GM19438 (cell line): ENCODE measurements around the gene ARMC7.

Experiments
- ATAC-seq: cut with Tn5 transposase; IDR thresholded peaks from one replicate; pipeline ENCODE4 v1.9.1; 2021; ENCODE audit warnings: low read depth; ENCODE audit not compliant: unreplicated experiment

The ARMC7 gene

DNA sequence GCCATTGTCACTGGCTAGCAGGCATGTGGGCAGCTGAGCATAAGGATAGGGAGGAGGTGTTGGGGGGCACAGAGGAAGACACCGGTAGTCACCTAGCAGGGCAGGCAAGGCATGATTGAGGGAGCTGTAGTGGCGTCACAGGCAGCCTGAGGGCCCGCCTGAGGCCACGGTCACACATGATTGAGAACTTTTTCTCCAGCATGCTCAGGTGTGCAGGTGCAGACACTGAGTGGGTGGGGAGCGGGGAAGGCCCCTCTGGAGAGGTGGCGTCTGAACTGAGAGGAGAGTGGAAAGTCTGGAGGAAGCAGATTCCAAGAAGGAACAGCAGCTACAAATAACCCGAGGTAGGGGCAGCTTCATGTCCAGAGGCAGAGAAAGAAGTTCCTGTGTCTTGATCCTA is 10.9 kb upstream of the ARMC7 start:
- no peak for ATAC-seq

DNA sequence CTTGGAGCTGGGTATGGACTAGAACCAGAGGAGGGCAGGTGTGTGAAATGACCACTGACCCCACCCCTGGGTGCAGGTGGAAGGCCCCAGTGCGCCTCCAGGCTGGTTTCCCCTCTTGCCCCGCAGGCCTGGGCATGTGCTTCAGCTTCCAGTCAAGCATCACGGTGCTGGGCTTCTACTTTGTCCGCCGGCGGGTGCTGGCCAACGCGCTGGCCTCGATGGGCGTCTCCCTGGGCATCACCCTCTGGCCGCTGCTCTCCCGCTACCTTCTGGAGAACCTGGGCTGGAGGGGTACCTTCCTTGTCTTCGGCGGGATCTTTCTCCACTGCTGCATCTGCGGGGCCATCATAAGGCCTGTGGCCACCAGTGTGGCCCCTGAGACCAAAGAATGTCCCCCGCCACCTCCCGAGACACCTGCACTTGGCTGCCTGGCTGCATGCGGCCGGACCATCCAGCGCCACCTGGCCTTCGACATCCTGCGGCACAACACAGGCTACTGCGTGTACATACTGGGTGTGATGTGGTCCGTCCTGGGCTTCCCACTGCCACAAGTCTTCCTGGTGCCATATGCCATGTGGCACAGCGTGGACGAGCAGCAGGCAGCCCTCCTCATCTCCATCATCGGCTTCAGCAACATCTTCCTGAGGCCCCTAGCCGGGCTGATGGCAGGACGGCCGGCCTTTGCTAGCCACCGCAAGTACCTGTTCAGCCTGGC is 9.7 kb upstream of the ARMC7 start:
- ATAC-seq, result no peak

DNA sequence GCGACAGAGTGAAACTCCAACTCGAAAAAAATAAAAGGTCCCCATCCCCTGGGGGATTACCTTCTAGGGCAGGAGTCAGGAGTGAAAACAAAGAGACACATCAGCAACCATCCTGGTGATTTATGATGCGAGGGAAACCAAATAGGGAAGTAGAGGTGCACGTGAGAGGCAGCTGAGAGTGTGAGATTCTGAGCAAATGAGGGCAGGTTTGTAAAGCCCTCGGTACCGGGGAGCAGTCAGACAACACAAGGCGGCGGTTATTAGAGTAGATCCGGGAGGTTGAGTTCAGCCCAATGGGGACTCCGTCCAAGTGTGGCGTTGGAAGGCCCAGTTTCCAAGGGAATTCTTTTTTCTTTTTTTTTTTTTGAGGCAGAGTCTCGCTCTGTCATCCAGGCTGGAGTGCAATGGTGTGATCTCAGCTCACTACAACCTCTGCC is 7.4 kb upstream of the ARMC7 start:
- ATAC-seq, result no peak

DNA sequence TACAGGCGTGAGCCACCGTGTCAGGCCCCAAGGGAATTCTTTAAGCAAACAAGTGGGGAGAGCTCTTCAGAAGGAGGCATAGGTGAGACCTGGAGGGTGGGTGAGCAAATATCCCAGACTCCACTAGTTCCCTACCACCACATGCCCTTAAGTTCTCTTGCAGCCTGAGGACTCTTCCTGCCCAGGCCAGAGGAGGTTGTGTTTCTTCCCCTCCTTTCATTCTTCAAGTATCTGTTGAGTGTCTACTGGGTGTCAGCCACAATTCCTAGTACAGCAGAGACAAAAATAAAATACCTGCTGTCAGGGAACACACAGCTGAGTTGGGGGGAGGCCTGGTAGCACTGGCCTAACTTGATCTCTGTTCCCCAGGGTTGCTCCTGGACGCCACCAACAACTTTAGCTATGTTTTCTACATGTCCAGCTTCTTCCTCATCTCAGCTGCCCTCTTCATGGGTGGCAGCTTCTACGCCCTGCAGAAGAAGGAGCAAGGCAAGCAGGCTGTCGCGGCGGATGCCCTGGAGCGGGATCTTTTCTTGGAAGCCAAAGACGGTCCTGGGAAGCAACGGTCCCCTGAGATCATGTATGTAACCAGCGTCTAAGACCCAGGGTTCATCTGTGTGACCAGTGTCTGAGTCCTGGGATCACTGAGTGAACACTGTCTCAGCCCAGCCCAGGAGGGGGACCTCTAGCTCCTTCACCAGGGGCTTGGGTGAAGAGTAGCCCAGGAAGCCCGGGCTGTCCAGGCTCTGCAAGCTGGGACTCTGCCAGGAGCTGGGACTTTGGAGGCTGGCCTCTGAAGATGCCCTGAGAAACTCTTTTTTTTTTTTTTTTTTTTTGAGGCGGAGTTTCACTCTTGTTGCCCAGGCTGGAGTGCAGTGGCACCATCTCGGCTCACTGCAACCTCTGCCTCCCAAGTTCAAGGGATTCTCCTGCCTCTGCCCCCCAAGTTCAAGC is 5.9 kb upstream of the ARMC7 start:
- ATAC-seq, result no peak

DNA sequence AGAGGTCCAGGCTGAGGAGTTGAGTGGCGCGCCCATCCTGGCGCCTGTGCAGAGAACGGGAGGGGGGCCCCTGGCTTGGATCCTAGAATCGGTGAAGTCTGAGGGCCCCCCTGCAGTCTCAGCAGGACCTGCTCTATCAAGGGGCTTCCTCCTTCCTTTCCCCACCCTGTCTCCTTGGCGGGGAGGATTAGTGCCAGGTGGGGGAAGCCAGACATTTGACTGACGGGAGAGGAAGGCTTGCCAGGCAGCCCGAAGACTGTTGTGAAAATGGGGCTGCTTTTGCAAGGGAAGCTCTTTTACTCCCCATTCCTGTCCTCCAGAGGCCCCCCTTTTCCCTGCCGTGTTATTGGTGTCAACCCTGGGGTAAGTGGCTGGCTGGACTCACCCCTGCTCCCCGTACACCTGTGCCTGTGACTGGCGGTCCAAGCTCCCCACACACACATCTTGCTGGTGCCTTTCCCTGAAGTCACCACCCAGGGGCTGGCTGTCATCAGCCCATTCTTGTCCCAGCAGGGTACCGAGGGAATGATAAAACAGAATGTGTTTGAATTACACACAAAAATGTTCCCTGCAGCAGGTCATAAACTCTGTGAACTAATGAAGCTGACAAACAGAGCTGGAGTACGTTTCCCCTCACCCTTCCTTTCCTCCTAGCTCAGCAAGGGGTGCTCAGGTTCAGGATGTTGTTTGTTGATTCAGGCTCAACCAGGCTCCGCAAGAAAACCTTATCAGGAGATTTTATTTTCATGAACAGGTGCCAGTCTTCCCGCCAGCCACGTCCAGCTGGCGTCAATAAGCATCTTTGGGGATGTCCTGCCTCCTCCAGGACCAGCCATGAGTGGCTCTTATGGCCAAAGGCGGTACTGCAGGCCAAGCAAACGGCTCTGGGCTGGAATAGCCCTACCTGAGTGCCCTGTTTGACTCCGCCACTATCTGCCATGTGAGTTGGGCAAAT is 4.4 kb upstream of the ARMC7 start:
- no peak for ATAC-seq

DNA sequence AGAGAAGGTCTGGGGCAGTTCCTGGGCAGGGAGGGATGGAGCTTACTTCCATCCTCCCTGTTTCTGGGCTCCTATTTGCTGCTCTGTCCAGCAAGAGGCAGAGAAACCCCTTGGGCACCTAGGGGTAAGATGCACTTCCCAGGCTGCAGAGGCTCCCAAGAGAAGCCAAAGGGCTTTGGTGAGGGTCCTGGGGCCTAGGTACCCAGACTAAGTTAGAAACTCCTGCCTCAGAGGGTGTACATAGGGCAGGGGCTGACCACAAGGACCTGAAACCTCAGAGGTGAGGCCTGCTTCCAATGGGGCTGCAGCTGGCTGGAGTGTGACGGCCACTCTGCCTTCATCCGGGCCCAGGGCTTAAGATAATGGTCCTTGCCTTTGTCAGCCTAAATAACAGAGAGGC is 1.6 kb upstream of the ARMC7 start:
- no peak for ATAC-seq

DNA sequence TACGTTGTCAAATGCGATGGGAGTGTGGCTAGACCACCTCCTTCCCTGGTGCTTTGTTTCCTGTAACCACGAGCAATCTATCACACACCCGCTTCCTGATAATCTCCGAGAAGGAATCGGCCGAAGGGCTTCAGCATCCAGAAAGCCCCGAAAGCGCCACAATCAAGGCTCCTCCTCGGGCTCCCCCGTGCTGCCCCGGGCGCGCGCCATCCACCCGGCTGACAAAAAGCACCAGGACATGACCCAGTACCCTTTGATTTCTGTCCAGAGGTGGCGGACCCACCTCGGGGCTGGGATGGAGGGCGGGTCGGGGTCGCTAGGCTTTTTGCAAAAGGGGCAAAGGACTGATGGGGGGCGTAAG is 743 bp upstream of the ARMC7 start:
- ATAC-seq, result no peak

DNA sequence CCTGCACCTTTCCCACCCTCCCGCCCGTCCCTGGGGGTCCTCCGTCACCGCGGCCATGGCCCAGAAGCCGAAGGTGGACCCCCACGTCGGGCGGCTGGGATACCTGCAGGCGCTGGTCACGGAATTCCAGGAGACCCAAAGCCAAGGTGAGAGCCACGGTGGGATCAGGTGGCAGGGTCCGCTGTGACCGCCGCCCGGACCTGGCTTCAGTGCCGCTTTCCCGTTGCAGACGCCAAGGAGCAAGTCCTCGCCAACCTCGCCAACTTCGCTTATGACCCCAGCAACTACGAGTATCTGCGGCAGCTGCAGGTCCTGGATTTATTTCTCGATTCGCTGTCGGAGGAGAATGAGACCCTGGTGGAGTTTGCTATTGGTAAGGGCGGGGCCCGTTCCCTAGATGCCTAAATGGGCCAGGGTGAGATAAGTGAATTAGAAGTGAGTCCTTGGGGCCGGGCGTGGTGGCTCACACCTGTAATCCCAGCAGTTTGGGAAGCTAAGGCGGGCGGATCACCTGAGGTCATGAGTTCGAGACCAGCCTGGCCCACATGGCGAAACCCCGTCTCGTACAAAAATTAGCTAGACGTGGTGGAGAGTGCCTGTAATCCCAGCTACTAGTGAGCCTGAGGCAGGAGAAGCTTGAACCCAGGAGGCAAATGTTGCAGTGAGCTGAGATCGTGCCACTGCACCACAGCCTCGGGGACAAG is 617 bp downstream of the ARMC7 start:
- no peak for ATAC-seq

DNA sequence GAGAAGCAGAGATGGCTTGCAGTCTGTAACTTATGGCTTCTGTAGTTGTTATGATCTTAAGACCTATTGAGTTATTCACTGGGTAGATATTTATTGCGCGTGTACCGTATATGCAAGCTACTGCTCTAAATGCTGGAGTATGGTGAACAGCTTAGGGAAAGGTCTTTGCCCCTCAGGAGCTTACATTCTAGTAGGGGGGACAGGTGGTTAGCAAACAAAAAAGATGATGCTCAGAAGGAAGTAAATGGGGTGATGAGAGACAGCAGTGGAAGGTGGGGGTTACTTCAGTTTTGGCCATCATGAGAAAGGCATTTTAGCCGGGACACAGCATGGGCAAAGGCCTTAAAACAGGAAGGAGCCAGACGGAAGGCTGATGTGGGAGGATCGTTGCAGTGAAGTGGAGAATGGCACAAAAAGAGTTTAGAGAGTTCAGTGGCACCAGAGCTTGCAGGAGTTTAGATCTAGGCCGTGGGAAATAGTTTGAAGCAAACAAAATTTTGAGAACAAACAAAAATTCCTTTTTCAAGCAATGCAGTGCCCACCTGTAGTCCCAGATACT is 2.1 kb downstream of the ARMC7 start:
- no peak for ATAC-seq

DNA sequence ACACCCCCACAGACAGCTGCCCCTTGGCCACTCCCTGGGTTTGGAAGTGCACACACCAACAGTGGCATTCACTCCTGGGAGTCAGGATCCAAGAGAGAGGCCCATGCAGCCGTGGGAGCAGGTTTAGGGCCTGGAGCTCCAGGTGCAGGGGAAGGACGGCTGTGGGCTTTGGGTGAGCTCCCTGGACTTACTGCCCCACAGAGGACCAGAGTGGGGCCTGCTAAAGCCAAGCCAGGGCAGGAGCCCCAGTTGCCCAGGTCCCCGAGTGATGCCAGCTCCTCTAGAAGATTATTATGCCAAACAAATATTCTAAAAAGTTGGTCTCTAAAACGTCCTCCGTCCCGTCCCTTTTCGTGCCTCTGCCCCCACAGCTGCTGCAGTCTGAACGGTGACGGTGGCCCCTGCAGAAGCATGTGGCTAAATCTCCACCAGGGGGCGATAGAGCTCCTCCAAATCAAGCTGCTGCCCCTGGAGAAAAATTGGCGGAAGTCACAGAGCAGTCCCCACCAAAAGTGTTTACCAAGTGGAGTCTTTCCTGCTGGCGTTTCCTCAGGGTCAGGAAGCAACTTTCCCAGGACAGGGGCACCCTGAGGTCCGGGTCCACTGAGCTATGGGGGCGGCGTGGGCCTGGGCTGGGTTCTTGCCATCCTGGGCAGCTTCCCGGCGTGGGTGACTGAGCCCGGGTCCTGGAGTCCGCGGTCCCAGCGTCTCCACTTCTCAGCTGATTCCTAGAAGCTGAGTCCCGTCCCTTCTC is 4.2 kb downstream of the ARMC7 start:
- ATAC-seq, result no peak

DNA sequence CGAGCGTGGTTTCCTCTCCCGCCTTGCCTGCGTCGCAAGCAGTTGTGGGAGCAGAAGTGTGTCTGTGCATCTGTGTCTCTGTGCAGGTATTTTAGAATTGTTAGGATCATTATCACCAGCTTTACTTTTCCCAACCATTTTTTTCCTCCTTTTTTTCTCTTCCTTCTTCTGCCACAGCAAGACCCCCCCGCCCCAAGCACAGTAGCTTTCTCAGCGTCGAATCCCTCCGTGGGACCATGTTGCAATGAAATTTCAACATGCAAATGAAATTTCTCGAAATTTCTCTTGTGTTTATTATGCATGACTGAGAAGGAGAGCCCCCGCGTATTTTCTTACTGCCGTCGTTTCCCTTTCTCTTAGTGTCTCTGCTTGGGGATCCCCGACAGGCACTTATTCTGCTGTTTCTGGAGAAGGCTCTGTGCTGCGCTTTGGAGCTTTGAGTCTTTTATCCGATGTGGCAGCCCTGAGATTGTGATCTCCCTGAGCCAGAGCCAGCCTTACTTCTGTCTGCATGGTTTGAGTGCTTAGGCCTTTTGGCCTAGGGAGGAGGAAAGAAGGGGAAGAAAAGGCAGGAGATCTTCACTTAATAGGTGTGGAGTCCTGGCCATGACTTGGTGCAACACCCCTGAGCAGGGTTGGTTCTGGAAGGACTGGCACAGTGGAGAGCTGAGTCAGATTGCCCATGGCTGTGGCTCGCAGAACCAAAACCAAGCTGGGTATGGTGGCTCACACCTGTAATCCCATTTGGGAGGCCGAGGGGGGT is 5.0 kb downstream of the ARMC7 start:
- no peak for ATAC-seq

DNA sequence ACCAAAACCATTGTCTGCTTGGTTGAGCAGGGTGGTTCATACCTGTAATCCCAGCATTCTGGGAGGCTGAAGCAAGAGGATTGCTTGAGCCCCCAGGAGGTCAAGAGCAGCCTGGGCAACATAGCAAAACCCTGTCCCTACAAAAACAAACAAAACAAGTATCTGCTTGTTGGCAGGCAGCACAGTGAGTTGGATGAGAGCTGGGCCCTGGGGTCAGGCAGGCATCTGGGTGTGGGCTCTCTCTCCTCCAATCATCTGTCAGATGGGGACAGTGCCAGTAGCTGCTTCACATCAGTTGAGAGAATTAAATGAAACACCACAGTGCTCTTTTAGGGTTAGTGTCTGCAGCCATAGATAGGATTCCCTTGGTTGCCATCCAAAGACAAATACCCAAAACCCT is 5.8 kb downstream of the ARMC7 start:
- no peak for ATAC-seq

DNA sequence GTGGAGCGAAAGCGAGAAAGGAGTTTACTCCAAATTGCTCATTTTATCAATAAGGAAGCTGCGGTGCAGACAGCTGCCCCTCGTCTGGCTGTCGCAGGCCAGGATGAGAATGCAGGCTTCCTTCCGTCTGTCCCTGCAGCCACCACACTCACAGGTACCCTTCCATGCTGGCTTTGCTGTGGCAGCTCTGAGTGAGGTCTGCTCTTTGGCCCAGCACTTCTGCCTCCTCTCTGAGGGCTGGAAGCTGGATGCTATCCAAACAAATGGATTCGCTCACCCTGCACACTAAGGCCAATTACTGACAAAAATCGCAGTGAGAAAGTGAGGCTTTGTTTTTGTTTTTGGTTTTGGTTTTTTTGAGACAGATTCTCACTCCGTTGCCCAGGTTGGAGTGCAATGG is 7.0 kb downstream of the ARMC7 start:
- ATAC-seq, result no peak

DNA sequence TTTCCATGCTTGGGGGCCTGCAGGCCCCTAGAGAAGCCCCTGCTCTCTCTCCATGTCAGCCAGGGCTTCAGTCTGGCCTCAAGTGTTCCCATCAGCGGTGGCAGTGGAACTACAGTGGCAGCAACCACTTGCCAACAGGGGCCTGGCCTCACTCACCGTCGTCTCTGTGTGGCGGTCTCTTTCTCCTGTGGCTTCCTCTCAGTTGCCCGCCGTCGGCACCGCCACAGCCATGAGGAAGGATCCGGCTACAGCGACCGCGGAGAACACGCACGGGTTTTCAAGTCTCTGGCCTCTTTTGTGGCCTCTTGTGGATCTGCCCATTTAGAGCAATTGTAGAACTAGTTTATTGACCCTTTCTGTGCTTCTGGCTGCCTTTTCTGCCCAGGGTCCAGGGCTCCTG is 8.5 kb downstream of the ARMC7 start:
- no peak for ATAC-seq

DNA sequence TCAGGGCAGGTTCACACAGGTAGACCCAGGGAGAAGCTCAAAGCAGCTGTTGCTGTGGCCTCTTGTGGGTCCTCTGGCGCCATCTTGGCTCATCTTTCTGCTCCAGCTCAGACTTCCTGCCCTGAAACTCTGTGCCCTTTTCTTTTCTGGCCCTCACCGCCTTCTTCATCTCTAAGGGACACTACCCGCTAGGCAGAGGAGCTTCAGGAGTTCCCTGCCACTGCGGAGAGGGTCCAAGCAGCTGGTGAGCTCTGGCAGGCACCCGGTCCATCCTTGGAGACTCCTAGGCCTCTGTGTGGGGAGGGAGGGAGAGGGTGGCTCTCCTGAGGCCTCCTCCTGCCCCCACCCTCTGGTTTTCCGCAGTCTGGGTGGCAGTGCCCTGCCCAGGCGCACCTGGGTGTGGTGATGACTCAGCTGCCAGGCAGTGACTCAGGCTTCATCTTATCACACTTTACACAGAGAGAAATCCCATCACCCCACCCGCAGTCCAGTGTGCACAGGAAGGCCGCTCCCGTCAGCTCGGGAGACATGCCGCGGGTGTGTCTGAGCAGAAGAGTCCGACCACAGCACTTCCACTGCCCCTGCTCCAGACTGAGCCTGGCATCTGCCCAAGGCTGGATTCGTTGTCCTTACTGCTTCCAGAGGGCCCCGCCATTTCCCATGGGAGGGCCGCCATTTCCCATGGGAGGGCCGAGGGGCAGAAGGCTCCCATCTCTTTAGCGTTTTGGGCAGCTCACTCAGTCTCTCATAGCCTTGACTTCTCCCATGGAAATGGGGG is 14.5 kb downstream of the ARMC7 start:
- no peak for ATAC-seq

DNA sequence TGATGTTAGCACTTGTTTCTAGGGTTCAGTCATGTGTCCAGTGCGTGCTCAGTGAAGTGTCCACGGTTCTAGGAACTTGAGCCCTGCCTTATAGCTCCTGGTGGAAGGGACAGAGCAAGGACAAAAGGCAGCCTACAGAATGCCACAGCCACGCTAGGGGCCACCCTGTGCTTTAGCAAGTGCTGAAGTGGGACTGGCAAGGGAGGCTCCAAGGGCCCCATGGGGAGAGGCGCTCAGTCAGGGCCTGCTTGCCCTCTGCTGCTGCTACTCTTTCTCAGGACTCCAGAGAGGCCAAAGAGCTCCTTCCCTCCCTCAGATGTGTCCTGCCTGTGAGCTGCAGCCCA is 15.0 kb downstream of the ARMC7 start:
- ATAC-seq, result no peak

DNA sequence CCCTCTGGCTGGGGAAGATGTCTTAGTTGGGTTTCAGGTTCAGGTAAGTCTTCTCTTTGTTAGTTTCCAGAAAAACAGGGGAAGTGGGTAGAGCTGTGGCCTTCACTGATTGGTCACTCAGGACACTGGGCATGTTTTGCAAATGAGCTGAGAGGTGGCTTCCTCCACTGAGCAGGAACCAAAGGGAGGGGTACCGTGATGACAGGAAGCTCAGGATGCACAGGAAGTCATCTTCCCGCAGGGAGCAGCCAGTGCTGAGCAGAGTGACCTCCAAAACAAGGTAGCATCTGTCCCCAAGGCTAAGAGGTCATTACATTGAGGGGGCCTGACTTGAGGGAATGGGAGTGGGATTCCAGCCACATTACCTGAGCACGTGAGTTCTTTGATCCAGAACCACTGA is 16.2 kb downstream of the ARMC7 start:
- ATAC-seq, result no peak

DNA sequence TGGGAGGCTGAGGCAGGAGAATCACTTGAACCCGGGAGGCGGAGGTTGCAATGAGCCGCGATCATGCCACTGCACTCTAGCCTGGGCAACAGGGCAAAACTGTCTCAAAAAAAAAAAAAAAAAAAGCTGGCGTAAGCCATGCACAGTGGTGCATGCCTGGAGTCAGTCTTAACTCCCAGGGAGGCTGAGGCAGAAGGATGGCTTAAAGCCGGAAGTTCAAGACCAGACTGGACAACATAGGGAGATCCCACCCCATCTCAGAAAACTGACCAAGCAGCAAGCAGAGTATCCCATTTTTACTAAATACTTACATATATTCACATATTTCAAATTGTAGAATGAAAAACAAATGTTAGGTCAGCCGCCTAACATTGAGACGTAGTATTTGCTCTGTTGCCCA is 17.2 kb downstream of the ARMC7 start:
- no peak for ATAC-seq
